ENCODE data around the gene PRPF8. TPM values are rescaled to one million over a fixed set of nuclear protein-coding genes. Genes with fewer than 3 reads are reported as not detected.

Gene PRPF8
- total and polyA plus RNA-seq, 10 of the 15 experiments (the other 5 are each of a cell fraction or from before 2014, with no cell fraction given), result 77.2 to 337 (median 162) TPM

GRCh38 chr17:1731194-1731506, 46.5 kb upstream of the PRPF8 start:
- CTCF ChIA-PET, result interaction anchor here (1.2 to 1.6 kb wide), 2 partner anchors 10 to 15 kb away, joined by 3 to 7 read pairs; no protein-coding TSS in a partner anchor
- no peak for FAIRE-seq
- H3K36me3 ChIP-seq (ENCODE audit: control insufficient read depth in 2 of 2, insufficient read depth in 2 of 2, low read length in 1 of 2), result peaks cover 3% of the 10 kb centered on the region in 2 experiments; a peak in 3 of 4 replicates
- intact Hi-C loops (cut with micrococcal nuclease; ENCODE audit: unreplicated experiment) (no loop called here), in situ Hi-C loops (cut with MboI) (no loop called here)
- H3K4me2 ChIP-seq (ENCODE audit: control insufficient read depth, insufficient read depth), result no peak overlapping the region
- SMC1A ChIA-PET (ENCODE audit: uncharacterized antibody, unreplicated experiment), result interaction anchor here (1.2 kb wide), 1 partner anchor 10 kb away, joined by 3 read pairs; no protein-coding TSS in a partner anchor
- no TSS peak for BruUV-seq (replicated peaks)
- DNase-seq (ENCODE audit: low read depth, low spot score), result no peak
- H2AFZ ChIP-seq (ENCODE audit: control insufficient read depth, low read depth, low read length), result no peak overlapping the region
- no peak overlapping the region for H3K4me3 ChIP-seq
- H3K9ac ChIP-seq (ENCODE audit: control insufficient read depth, insufficient read depth, low read length), result no peak overlapping the region
- no peak overlapping the region for H3K27ac ChIP-seq (ENCODE audit: control insufficient read depth, insufficient read depth)
- H3K79me2 ChIP-seq (ENCODE audit: control insufficient read depth, insufficient read depth, low read length), result peaks cover 2% of the 10 kb centered on the region; the same call in 1 of the 2 replicates
- no peak for TF ChIP-seq CHD2 (IDR thresholded peaks at IDR 0.05; ENCODE audit: borderline replicate concordance, low read depth, low read length)
- H3K9me3 ChIP-seq (replicated peaks; ENCODE audit: control insufficient read depth, insufficient read depth, low read length), result no peaks in the 10 kb centered on the region
- WGBS (ENCODE audit: insufficient coverage, insufficient replicate concordance, low lambda C conversion rate, missing lambda C conversion rate), result 87% methylated on average over 9 of the region's 10 CpGs
- no peaks in the 10 kb centered on the region for H3K27me3 ChIP-seq (replicated peaks in 1 of 2; ENCODE audit: control insufficient read depth in 2 of 2, insufficient read depth in 2 of 2, low read length in 1 of 2)
- RAD21 ChIA-PET (ENCODE audit: unreplicated experiment), result no interaction called here
- no peak for ATAC-seq
- no peaks in the 10 kb centered on the region for H4K20me1 ChIP-seq (ENCODE audit: control insufficient read depth, insufficient read depth)
- H3K4me1 ChIP-seq (ENCODE audit: control insufficient read depth, insufficient read depth, low read length), result peaks cover 9% of the 10 kb centered on the region
- POLR2A ChIA-PET, result interaction anchor here (0.6 kb wide), 1 partner anchor 703 kb away, joined by 3 read pairs; no protein-coding TSS in a partner anchor

DNA sequence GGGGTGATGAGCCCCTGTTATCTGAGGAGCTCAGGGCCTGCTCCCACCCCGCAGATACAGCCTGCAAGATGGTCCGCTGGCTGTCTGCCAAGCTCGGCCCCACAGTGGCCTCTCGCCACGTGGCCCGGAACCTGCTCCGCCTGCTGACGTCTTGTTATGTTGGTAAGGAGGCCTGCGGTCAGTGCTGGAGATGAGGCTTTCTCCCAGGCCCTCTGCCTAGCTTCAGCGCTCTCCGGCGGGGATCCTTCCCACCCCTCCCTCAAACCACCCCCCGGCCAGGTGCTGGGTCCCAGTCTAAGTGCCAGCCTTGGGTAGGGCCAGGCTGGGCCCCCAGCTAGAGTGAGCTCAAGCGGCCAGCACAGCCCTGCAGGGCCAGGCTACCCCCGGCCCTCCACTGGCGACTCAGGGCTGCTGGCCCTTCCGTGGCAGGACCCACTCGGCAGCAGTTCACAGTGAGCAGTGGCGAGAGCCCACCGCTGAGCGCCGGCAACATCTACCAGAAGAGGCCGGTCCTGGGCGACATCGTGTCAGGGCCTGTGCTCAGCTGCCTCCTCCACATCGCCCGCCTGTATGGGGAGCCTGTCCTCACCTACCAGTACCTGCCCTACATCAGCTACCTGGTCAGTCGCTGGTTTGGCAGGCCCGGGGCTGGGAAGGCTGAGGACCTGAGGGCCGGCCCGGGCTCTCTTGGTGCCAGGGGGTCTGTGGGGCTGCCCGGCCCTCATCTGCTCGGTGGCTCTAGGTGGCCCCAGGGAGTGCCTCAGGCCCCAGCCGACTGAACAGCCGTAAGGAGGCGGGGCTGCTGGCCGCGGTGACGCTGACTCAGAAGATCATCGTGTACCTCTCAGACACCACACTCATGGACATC, 45.9 kb upstream of the PRPF8 start:
- DNase-seq (ENCODE audit: low read depth, low spot score) (no peak), FAIRE-seq (no peak), ATAC-seq (no peak)
- no peak overlapping the region for H3K9ac ChIP-seq (ENCODE audit: control insufficient read depth, insufficient read depth, low read length)
- peaks cover 7% of the 10 kb centered on the region for H3K4me1 ChIP-seq (ENCODE audit: control insufficient read depth, insufficient read depth, low read length)
- in situ Hi-C loops (cut with MboI), result no loop called here
- intact Hi-C loops (cut with micrococcal nuclease; ENCODE audit: unreplicated experiment), result no loop called here
- SMC1A ChIA-PET (ENCODE audit: uncharacterized antibody, unreplicated experiment), result interaction anchor here (1.2 kb wide), 1 partner anchor 9 kb away, joined by 3 read pairs; no protein-coding TSS in a partner anchor
- peaks cover 8% of the 10 kb centered on the region for H3K79me2 ChIP-seq (ENCODE audit: control insufficient read depth, insufficient read depth, low read length)
- WGBS (ENCODE audit: insufficient coverage, insufficient replicate concordance, low lambda C conversion rate, missing lambda C conversion rate), result 96% methylated on average over 39 of the region's 40 CpGs
- no peak overlapping the region for H3K4me2 ChIP-seq (ENCODE audit: control insufficient read depth, insufficient read depth)
- POLR2A ChIA-PET, result interaction anchor here (0.6 kb wide), 1 partner anchor 703 kb away, joined by 3 read pairs; no protein-coding TSS in a partner anchor
- RAD21 ChIA-PET (ENCODE audit: unreplicated experiment), result interaction anchor here (1.1 kb wide), 1 partner anchor 9 kb away, joined by 3 read pairs; no protein-coding TSS in a partner anchor
- no peak overlapping the region for H3K27ac ChIP-seq (ENCODE audit: control insufficient read depth, insufficient read depth)
- H3K9me3 ChIP-seq (replicated peaks; ENCODE audit: control insufficient read depth, insufficient read depth, low read length), result no peaks in the 10 kb centered on the region
- H3K36me3 ChIP-seq (ENCODE audit: control insufficient read depth in 2 of 2, insufficient read depth in 2 of 2, low read length in 1 of 2), result peaks cover 3 to 5% of the 10 kb centered on the region in 2 experiments; a peak in 3 of 4 replicates
- CTCF ChIA-PET, result interaction anchor here (1.2 to 2.0 kb wide), 3 partner anchors 9 to 15 kb away, joined by 3 to 7 read pairs (median 6); no protein-coding TSS in a partner anchor
- no peak overlapping the region for H2AFZ ChIP-seq (ENCODE audit: control insufficient read depth, low read depth, low read length)
- no TSS peak for BruUV-seq (replicated peaks)
- no peaks in the 10 kb centered on the region for H3K27me3 ChIP-seq (replicated peaks in 1 of 2; ENCODE audit: control insufficient read depth in 2 of 2, insufficient read depth in 2 of 2, low read length in 1 of 2)
- H3K4me3 ChIP-seq, result no peak overlapping the region
- no peaks in the 10 kb centered on the region for H4K20me1 ChIP-seq (ENCODE audit: control insufficient read depth, insufficient read depth)
- TF ChIP-seq TCF3 (IDR thresholded peaks at IDR 0.05; ENCODE audit: borderline replicate concordance, insufficient read depth, low read depth, low read length), result no peak
- no peak for TF ChIP-seq POLR2AphosphoS5 (IDR thresholded peaks at IDR 0.05; ENCODE audit: low read length)
- no peak for TF ChIP-seq TARDBP (IDR thresholded peaks at IDR 0.05; ENCODE audit: borderline replicate concordance)
- no peak for TF ChIP-seq RAD51 (IDR thresholded peaks at IDR 0.05)
- no peak for TF ChIP-seq BACH1 (IDR thresholded peaks at IDR 0.05; ENCODE audit: borderline replicate concordance)
- TF ChIP-seq SIN3A (IDR thresholded peaks at IDR 0.05; ENCODE audit: low read depth, low read length), result no peak
- no peak for TF ChIP-seq E2F4 (IDR thresholded peaks at IDR 0.05; ENCODE audit: low read depth, low read length)
- no peak for TF ChIP-seq RELB (IDR thresholded peaks at IDR 0.05; ENCODE audit: low read depth)
- no peak for TF ChIP-seq ZNF622 (IDR thresholded peaks at IDR 0.05)
- no peak for TF ChIP-seq GATAD2B (conservative IDR thresholded peaks at IDR 0.05; ENCODE audit: low read depth)
- TF ChIP-seq ASH2L (IDR thresholded peaks at IDR 0.05; ENCODE audit: borderline replicate concordance, low read depth), result no peak
